Cardiac muscle cell (in vitro differentiated cells and primary cell): ENCODE results near the gene MAN1C1. TPM values are rescaled to one million over a fixed set of nuclear protein-coding genes. Genes with fewer than 3 reads are reported as not detected.

Source experiments
- DNase-seq, 2 donors: peaks; one replicate each; pipeline versions ENCODE4 v3.0.0 to v3.0.0-alpha.2; 2010 to 2017; ENCODE audit warnings: low read depth in 1 of 2, low spot score in 1 of 2
- H3K27ac ChIP-seq: fragments of 200-600 bp; sonication (generic); 2 replicates; pipeline ENCODE4 v1.5.1; 2016
- H3K27me3 ChIP-seq: fragments of 200-600 bp; sonication (generic); 2 replicates; pipeline ENCODE4 v1.6.0; 2016; ENCODE audit warnings: control low read depth
- H3K36me3 ChIP-seq: fragments of 200-600 bp; sonication (generic); 2 replicates; pipeline ENCODE4 v1.5.1; 2016; ENCODE audit warnings: control low read depth
- H3K4me1 ChIP-seq: fragments of 200-600 bp; sonication (generic); 2 replicates; pipeline ENCODE4 v1.8.1; 2017; ENCODE audit warnings: low read depth, mild to moderate bottlenecking, mixed run types
- H3K4me3 ChIP-seq: fragments of 200-600 bp; sonication (generic); 2 replicates; pipeline ENCODE4 v1.5.1; 2016; ENCODE audit warnings: mild to moderate bottlenecking
- H3K9me3 ChIP-seq: fragments of 200-600 bp; sonication (generic); 2 replicates; pipeline ENCODE4 v1.5.1; 2017; ENCODE audit warnings: low read depth, mild to moderate bottlenecking, control low read depth
- polyA plus RNA-seq: library from polyadenylated mRNA; unstranded; fragments of >200 nt; fragmentation: Nextera tagmentation; extraction: Ambion mirVana; gene quantifications from 2 replicates; pipeline ENCODE4 v1.2.1, GENCODE V29; 2016
- total RNA-seq: library from RNA; depleted of rRNA; stranded (reverse); fragments of >200 nt; gene quantifications from 2 replicates; pipeline ENCODE4 v1.2.3, GENCODE V29; 2016
- TF ChIP-seq, protein P1 (sequence below): IDR thresholded peaks from 2 replicates; pipeline ENCODE4 v1.5.1; 2012; ENCODE audit warnings: low read depth, mild to moderate bottlenecking, low read length

Gene MAN1C1
- total and polyA plus RNA-seq, 2 experiments from 2014 or later = 88.8 to 118 TPM

DNA sequence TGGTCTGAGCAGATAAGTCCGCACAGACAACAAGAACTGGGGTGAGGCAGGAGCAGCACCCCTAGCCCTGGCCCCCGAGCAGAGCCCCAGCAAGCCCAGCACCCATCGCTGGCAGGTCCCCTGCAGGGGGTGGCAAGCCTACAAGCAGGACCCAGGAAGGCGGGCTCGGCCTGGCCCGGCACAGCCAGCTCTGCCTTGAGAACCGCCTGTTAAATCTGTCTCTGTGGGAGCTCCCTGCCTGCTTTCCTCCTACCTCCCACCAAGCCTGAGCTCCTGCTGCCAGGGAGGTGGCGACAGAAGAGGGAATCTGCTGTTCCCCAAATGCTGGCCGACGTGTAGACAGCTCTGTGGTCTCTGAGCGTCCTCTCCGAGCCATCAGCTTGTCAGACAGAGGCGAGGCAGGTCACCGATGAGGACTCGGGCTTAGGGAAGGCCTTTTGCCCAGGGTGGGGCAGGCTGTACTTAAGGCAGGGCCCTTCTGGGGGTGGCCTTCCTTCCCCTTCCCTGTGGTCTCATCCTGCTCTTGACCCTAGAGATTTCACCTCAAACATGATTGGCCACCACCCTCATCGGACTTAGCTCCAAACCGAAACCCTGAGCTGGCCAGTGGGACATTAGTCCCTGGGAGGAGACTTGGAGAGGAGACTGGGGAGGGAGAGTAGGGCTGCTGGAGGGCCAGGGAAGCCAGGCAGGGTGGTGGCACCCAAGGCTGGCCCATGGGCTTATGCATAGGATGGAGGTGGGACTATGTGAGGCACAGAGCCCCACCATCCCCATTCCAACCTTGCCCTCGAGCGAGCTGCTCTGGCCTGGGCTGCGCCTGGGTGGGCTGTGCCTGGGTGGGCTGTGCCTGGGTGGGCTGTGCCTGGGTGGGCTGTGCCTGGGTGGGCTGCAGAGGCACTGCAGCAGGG lies 191.1 kb downstream of the MAN1C1 start:
- Histone ChIP-seq H3K4me1 (peaks cover 6% of the 10 kb centered on the region), H3K36me3 (peaks cover 14% of the 10 kb centered on the region), H3K27me3 (no peaks in the 10 kb centered on the region), H3K4me3 (no peak overlapping the region), H3K9me3 (no peaks in the 10 kb centered on the region), H3K27ac (no peak overlapping the region)
- DNase-seq = no peak
- TF ChIP-seq, protein P1, sequence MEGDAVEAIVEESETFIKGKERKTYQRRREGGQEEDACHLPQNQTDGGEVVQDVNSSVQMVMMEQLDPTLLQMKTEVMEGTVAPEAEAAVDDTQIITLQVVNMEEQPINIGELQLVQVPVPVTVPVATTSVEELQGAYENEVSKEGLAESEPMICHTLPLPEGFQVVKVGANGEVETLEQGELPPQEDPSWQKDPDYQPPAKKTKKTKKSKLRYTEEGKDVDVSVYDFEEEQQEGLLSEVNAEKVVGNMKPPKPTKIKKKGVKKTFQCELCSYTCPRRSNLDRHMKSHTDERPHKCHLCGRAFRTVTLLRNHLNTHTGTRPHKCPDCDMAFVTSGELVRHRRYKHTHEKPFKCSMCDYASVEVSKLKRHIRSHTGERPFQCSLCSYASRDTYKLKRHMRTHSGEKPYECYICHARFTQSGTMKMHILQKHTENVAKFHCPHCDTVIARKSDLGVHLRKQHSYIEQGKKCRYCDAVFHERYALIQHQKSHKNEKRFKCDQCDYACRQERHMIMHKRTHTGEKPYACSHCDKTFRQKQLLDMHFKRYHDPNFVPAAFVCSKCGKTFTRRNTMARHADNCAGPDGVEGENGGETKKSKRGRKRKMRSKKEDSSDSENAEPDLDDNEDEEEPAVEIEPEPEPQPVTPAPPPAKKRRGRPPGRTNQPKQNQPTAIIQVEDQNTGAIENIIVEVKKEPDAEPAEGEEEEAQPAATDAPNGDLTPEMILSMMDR = no peak

DNA sequence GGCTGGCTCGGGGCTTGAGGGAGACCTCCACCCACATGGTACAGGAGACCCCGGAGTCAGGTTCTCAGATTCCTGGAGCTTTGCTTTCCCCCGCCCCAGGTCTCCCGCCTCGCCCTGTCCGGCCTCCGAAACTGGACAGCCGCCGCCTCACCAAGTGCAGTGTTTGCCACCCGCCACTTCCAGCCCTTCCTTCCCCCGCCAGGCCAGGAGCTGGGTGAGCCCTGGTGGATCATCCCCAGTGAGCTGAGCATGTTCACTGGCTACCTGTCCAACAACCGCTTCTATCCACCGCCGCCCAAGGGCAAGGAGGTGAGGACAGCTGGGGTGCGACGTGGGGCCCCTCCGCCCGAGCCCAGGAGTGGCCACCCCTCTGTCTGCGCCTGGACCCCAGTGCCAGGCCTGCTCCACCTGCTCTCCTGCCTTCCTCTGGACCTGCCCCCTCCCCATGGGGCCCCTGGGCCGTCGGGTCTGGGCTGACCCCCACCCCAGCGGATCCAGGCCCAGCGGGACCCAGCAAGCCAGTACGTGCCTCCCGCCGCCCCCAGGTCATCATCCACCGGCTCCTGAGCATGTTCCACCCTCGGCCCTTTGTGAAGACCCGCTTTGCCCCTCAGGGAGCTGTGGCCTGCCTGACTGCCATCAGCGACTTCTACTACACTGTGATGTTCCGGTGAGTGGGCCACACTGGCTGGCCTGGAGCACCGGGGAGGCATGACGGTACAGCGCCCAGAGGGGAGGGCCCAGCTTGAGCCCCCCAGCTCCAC lies 192.1 kb downstream of the MAN1C1 start:
- no peaks in the 10 kb centered on the region for H3K9me3 ChIP-seq
- peaks cover 14% of the 10 kb centered on the region for H3K36me3 ChIP-seq
- DNase-seq = no peak
- no peaks in the 10 kb centered on the region for H3K27me3 ChIP-seq
- TF ChIP-seq, protein P1 = no peak
- no peak overlapping the region for H3K4me3 ChIP-seq
- no peak overlapping the region for H3K27ac ChIP-seq
- H3K4me1 ChIP-seq = no peaks in the 10 kb centered on the region

DNA sequence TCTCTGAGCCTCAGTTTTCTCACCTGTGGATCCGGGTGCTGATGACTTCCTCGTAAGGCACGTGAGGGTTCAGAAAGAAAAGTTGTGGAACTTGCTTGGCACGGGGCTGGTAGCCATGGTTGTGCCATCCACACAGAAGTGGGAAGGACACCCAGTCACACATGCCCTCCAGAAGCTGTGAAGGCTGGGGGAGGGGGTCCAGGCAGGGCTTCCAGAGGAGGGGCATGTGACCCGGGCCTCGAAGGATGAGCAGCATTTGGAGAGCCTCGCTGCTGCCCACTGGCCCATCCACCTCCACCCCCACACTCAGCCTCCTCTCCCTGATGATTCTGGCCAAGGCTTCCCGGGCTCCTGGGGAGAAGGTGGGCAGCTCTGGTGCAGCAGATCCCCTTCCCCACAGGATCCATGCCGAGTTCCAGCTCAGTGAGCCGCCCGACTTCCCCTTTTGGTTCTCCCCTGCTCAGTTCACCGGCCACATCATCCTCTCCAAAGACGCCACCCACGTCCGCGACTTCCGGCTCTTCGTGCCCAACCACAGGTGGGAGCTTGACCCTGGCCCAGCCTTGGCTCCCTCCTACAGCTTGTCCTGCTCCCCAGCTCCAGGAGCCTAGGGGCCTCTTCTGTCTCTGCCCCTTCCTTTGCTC lies 192.8 kb downstream of the MAN1C1 start:
- peaks cover 20% of the 10 kb centered on the region for H3K36me3 ChIP-seq
- no peaks in the 10 kb centered on the region for H3K4me1 ChIP-seq

DNA sequence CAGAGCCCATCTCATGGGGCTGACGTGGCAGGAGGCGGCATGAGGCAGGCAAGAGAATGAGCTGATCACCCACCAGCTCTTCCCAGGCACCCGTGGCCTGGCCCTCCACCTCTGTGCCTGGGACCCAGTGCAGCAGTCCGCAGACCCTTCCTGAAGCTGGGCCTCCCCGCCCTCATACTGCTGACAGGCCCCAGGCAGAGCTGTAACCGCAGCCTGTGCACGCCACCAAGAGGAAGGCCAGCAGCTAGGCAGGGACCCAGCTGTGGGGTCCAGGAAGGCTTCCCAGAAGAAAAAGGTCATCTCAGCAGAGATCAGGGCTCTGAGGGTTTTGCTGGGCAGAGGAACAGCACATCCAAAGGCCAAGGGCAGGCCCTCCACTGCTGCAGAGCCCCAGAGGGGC lies 193.3 kb downstream of the MAN1C1 start:
- TF ChIP-seq, protein P1 = no peak
- peaks cover 20% of the 10 kb centered on the region for H3K36me3 ChIP-seq
- no peak for DNase-seq

More for the DNA sequence above, 192.8 kb downstream of the MAN1C1 start:
- Histone ChIP-seq H3K9me3 (no peaks in the 10 kb centered on the region), H3K27me3 (no peaks in the 10 kb centered on the region), H3K27ac (peak overlapping the region; percentile 23), H3K4me3 (no peak overlapping the region)
- TF ChIP-seq, protein P1 = no peak
- no peak for DNase-seq

More for the DNA sequence above, 193.3 kb downstream of the MAN1C1 start:
- Histone ChIP-seq H3K9me3 (no peaks in the 10 kb centered on the region), H3K27me3 (no peaks in the 10 kb centered on the region), H3K4me3 (no peak overlapping the region), H3K4me1 (no peaks in the 10 kb centered on the region), H3K27ac (peak overlapping the region; percentile 23)
